DOHH2 (cell line): ENCODE measurements around the gene OPRL1.

Experiments used
- H3F3A ChIP-seq: fragments of 200-600 bp; sonication (generic), shearing (Covaris generic); 2 replicates; pipeline ENCODE4 v1.6.0; 2016; ENCODE audit warnings: antibody characterized with exemption, mild to moderate bottlenecking; ENCODE audit not compliant: control insufficient read depth, insufficient read depth
- H3K27ac ChIP-seq: fragments of 200-600 bp; sonication (generic); 2 replicates; pipeline ENCODE4 v1.5.1; 2014; ENCODE audit warnings: low read depth, mild to moderate bottlenecking, low read length, moderate library complexity
- H3K27me3 ChIP-seq: fragments of 200-600 bp; sonication (generic); 2 replicates; pipeline ENCODE4 v1.6.1; 2014; ENCODE audit warnings: mild to moderate bottlenecking, low read length, mixed read lengths; ENCODE audit not compliant: control insufficient read depth
- H3K36me3 ChIP-seq: fragments of 200-600 bp; sonication (generic); 2 replicates; pipeline ENCODE4 v1.6.1; 2014; ENCODE audit warnings: mild to moderate bottlenecking, low read length, moderate library complexity, mixed read lengths; ENCODE audit not compliant: control insufficient read depth
- H3K4me1 ChIP-seq: fragments of 200-600 bp; sonication (generic); 2 replicates; pipeline ENCODE4 v1.6.1; 2014; ENCODE audit warnings: mild to moderate bottlenecking, low read length, mixed read lengths; ENCODE audit not compliant: control insufficient read depth
- H3K4me2 ChIP-seq: fragments of 200-600 bp; sonication (generic); 2 replicates; pipeline ENCODE4 v1.6.0; 2014; ENCODE audit warnings: mild to moderate bottlenecking, low read length, moderate library complexity
- H3K4me3 ChIP-seq: fragments of 200-600 bp; sonication (generic); 2 replicates; pipeline ENCODE4 v1.5.1; 2014; ENCODE audit warnings: mild to moderate bottlenecking, low read length, mixed read lengths
- H3K79me2 ChIP-seq: fragments of 200-600 bp; sonication (generic); 2 replicates; pipeline ENCODE4 v1.6.1; 2014; ENCODE audit warnings: mild to moderate bottlenecking, low read length, mixed read lengths; ENCODE audit not compliant: control insufficient read depth
- H3K9me2 ChIP-seq: fragments of 200-600 bp; sonication (generic); replicated peaks from 2 replicates; pipeline ENCODE4 v1.6.1; 2014; ENCODE audit warnings: mild to moderate bottlenecking, low read length, mixed read lengths; ENCODE audit not compliant: control insufficient read depth
- H3K9me3 ChIP-seq: fragments of 200-600 bp; sonication (generic); 2 replicates; pipeline ENCODE4 v1.6.1; 2014; ENCODE audit warnings: antibody characterized with exemption, low read length, mixed read lengths; ENCODE audit not compliant: control insufficient read depth, insufficient read depth
- H4K20me1 ChIP-seq: fragments of 200-600 bp; sonication (generic); 2 replicates; pipeline ENCODE4 v1.6.0; 2014; ENCODE audit warnings: low read depth, mild to moderate bottlenecking, antibody characterized with exemption, low read length, moderate library complexity; ENCODE audit not compliant: control insufficient read depth, insufficient read depth
- EZH2phosphoT487 ChIP-seq: fragments of 200-600 bp; sonication (generic); IDR thresholded peaks from 2 replicates; pipeline ENCODE4 v1.6.1; 2017; ENCODE audit warnings: borderline replicate concordance, mild to moderate bottlenecking, antibody characterized with exemption, low read length, moderate library complexity, mixed read lengths
- TF ChIP-seq, protein P1 (sequence below): fragments of 200-600 bp; sonication (generic); IDR thresholded peaks from one replicate; pipeline ENCODE4 v1.5.1; 2014; ENCODE audit warnings: antibody characterized with exemption, mild to moderate bottlenecking, low read depth, low read length; ENCODE audit not compliant: poor library complexity, severe bottlenecking

Gene OPRL1

DNA sequence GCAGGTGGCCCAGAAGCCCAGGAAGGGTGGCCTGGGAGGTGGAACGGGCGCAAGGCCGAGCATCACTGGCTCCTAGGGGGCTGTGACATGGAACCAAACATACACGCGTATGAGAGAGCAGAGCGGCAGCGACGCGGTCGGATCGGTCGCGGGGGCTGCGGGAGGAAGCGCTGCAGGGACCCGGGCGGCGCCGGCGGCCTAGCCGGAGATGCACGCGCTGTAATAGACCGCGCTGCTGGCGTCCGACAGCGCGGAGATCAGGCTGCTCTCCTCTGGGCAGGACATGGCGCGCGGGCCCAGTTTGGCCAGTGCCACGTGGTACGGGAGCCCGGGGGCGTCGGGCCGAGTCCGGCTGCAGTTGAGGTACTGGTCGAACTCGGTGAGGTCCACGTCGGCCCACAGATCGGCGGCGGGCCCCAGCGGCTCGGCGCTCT, 31.9 kb upstream of the OPRL1 start:
- Histone ChIP-seq H3K4me1 (no peaks in the 10 kb centered on the region; the same call in 1 of the 2 replicates), H3K4me2 (no peak overlapping the region)

DNA sequence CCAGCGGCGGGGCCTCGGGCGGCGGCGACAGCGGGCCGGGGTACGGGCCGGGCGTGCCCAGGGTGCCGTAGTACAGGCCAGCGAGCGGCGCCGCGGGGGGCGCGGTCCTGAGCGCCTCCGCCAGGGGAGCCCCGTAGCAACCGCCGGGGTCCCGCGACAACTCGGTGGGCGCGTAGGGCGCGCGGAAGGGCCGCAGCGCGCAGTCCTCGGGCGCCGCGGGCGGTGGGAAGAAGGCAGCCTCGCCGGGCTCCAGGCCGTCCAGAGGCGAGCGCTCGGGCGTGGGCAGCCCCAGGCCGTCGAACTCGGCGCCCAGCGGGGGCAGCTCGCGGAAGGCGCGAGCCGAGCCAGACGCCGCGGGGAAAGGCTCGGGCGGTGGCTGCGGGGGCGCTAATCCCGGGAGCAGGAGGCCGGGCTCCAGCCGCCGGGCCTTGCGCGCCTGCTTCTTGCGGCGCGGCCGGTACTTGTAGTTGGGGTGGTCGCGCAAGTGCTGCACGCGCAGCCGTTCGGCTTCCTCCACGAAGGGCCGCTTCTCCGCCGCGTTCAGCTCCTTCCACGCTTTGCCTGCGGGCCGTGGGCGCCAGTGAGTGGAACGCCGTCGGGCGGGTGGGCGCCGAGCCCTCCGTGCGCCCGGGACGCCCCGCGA, 31.4 kb upstream of the OPRL1 start:
- Histone ChIP-seq H3K4me1 (no peaks in the 10 kb centered on the region; the same call in 1 of the 2 replicates), H3K79me2 (no peaks in the 10 kb centered on the region), H3K4me3 (no peak overlapping the region), H4K20me1 (no peaks in the 10 kb centered on the region), H3K36me3 (no peaks in the 10 kb centered on the region), H3K9me3 (no peaks in the 10 kb centered on the region), H3K27me3 (peaks cover 35% of the 10 kb centered on the region), H3F3A (peaks cover 7% of the 10 kb centered on the region), H3K9me2 (no peaks in the 10 kb centered on the region), H3K4me2 (no peak overlapping the region), H3K27ac (no peak overlapping the region)
- TF ChIP-seq, protein P1, sequence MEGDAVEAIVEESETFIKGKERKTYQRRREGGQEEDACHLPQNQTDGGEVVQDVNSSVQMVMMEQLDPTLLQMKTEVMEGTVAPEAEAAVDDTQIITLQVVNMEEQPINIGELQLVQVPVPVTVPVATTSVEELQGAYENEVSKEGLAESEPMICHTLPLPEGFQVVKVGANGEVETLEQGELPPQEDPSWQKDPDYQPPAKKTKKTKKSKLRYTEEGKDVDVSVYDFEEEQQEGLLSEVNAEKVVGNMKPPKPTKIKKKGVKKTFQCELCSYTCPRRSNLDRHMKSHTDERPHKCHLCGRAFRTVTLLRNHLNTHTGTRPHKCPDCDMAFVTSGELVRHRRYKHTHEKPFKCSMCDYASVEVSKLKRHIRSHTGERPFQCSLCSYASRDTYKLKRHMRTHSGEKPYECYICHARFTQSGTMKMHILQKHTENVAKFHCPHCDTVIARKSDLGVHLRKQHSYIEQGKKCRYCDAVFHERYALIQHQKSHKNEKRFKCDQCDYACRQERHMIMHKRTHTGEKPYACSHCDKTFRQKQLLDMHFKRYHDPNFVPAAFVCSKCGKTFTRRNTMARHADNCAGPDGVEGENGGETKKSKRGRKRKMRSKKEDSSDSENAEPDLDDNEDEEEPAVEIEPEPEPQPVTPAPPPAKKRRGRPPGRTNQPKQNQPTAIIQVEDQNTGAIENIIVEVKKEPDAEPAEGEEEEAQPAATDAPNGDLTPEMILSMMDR: no peak
- TF ChIP-seq EZH2phosphoT487: no peak

More for the DNA sequence above, 31.9 kb upstream of the OPRL1 start:
- Histone ChIP-seq H3K27me3 (peaks cover 31% of the 10 kb centered on the region), H3K79me2 (no peaks in the 10 kb centered on the region), H3K36me3 (no peaks in the 10 kb centered on the region), H3K9me2 (no peaks in the 10 kb centered on the region), H4K20me1 (no peaks in the 10 kb centered on the region), H3K9me3 (no peaks in the 10 kb centered on the region), H3F3A (peaks cover 11% of the 10 kb centered on the region), H3K4me3 (no peak overlapping the region), H3K27ac (no peak overlapping the region)
- no peak for TF ChIP-seq EZH2phosphoT487
- TF ChIP-seq, protein P1: no peak

DNA sequence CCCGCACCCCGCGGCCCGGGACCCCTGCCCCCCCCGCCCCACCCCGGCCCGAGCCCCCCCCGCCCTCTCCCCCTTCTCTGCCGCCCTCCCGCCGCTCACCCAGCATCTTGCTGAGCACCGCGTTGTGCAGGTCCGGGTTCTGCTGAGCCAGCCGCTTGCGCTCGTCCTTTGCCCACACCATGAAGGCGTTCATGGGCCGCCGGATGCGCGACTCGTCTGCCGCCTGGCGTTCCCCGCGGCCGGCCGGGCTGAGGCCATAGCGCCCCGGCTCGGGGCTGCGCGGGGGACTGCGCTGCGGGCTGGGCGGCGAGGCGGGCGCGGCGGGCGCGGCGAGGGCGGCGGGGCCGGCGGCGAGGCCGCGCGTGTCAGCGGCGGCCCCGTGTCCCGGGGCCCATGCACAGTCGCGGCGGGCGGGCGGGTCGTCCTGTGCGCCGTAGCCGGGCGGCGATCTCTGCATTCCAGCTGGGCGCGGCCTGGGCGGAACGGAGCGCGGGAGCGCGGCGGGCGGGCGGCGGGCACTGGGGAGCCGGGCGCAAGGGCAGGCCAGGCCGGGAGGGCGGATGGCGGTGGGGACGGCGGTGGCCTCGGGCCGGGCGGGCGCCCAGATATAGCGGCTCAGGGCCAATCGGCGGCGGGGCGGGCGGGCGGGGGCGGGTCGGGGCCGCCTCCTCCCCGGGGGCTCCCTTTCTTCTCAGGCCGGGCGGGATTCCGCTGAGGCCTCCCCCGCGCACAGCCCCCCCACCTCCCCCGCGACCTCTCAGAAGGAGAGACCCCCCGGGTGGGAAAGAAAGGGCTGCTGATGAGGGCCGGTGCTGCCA, 30.6 kb upstream of the OPRL1 start, which contains the start of gene SOX18:
Gene SOX18, minus strand, starts transcription at position 580 of the 818 bp plus-strand sequence. Its CDS starts 123 bp downstream, at position 457.
- Histone ChIP-seq H3K36me3 (no peaks in the 10 kb centered on the region), H3K4me1 (no peaks in the 10 kb centered on the region; the same call in 1 of the 2 replicates), H4K20me1 (no peaks in the 10 kb centered on the region), H3K9me2 (no peaks in the 10 kb centered on the region), H3K9me3 (no peaks in the 10 kb centered on the region), H3K79me2 (no peaks in the 10 kb centered on the region), H3F3A (no peaks in the 10 kb centered on the region; the same call in 1 of the 2 replicates), H3K27me3 (peaks cover 41% of the 10 kb centered on the region), H3K4me2 (no peak within 1 kb of the TSS; the same call in 1 of the 2 replicates), H3K4me3 (no peak within 1 kb of the TSS), H3K27ac (no peak within 1 kb of the TSS)
- no peak for TF ChIP-seq EZH2phosphoT487
- TF ChIP-seq, protein P1: no peak
